ENCODE measurements around the gene ENTPD2. TPM values are rescaled to one million over a fixed set of nuclear protein-coding genes. Genes with fewer than 3 reads are reported as not detected.

Gene ENTPD2
- total RNA-seq, 4 donors from 2014 or later, result 3.6 to 17.1 (median 14.1) TPM

- Histone ChIP-seq H3K27me3 (peaks cover 15% of the 10 kb centered on the region), H3K9me3 (no peaks in the 10 kb centered on the region), H3K36me3 (no peaks in the 10 kb centered on the region), H3K27ac (no peak overlapping the region), H3K4me1 (peaks cover 15 to 24% (median 19%) of the 10 kb centered on the region in 4 donors), H3K4me3 (no peak overlapping the region)
- in situ Hi-C loops (cut with MboI; ENCODE audit: low pct_ligation_motif_present in 1 of 4, low pct_unique_long_range_greater_than_20kb in 1 of 4, low sequenced_read_pairs in 3 of 4), result loop anchor here (10.0 to 25.0 kb wide), 2 partner anchors 252 to 255 kb away; partner anchors contain the start of genes CCDC183 (in 2 of the 4) and TMEM141 (in 2 of the 4)
- no peak for TF ChIP-seq EP300 (IDR thresholded peaks at IDR 0.05; ENCODE audit: low read depth)
- TF ChIP-seq CTCF (IDR thresholded peaks at IDR 0.05), result no peak
- no peak for TF ChIP-seq POLR2A (IDR thresholded peaks at IDR 0.05)
- TF ChIP-seq POLR2AphosphoS5 (IDR thresholded peaks at IDR 0.05), result no peak
- intact Hi-C loops (cut with DNase I; ENCODE audit: low total_unique reads), result no loop called here
- WGBS, 2 donors (ENCODE audit: low coverage in 1 of 2), result 91% methylated on average over 32 of the region's 32 CpGs; no CpG with 5 or more reads in 1 of the 2 donors
- no peak for DNase-seq
Observed at GRCh38 chr9:137039611-137040366, 14.1 kb downstream of the ENTPD2 start.

GRCh38 chr9:137038916-137039315 lies 14.9 kb downstream of the ENTPD2 start:
- Histone ChIP-seq H3K4me1 (peaks cover 10 to 21% (median 16%) of the 10 kb centered on the region in 4 donors), H3K27me3 (peaks cover 6% of the 10 kb centered on the region), H3K4me3 (no peak overlapping the region), H3K36me3 (no peaks in the 10 kb centered on the region), H3K27ac (no peak overlapping the region), H3K9me3 (no peaks in the 10 kb centered on the region)
- 60 to 85% methylated on average over 2 to 9 of the region's 9 CpGs for WGBS, 2 donors (ENCODE audit: low coverage in 1 of 2)
- DNase-seq, result no peak
- in situ Hi-C loops (cut with MboI; ENCODE audit: low pct_ligation_motif_present in 1 of 4, low pct_unique_long_range_greater_than_20kb in 1 of 4, low sequenced_read_pairs in 3 of 4) (loop anchor here in 3 of 4 donors (10.0 to 25.0 kb wide), 2 partner anchors 252 to 254 kb away; partner anchors contain the start of genes CCDC183 (in 2 of the 3) and TMEM141 (in 2 of the 3)), intact Hi-C loops (cut with DNase I; ENCODE audit: low total_unique reads) (no loop called here)
- TF ChIP-seq POLR2AphosphoS5 (IDR thresholded peaks at IDR 0.05) (no peak), EP300 (IDR thresholded peaks at IDR 0.05; ENCODE audit: low read depth) (no peak), CTCF (IDR thresholded peaks at IDR 0.05) (no peak), POLR2A (IDR thresholded peaks at IDR 0.05) (no peak)

GRCh38 chr9:137037483-137037882 lies 16.4 kb downstream of the ENTPD2 start:
- 80 to 85% methylated on average over 5 to 10 of the region's 10 CpGs for WGBS, 2 donors (ENCODE audit: low coverage in 1 of 2)
- TF ChIP-seq POLR2A (IDR thresholded peaks at IDR 0.05) (no peak), POLR2AphosphoS5 (IDR thresholded peaks at IDR 0.05) (no peak), EP300 (IDR thresholded peaks at IDR 0.05; ENCODE audit: low read depth) (no peak), CTCF (IDR thresholded peaks at IDR 0.05) (no peak)
- Histone ChIP-seq H3K9me3 (no peaks in the 10 kb centered on the region), H3K4me3 (no peak overlapping the region), H3K27me3 (no peaks in the 10 kb centered on the region), H3K4me1 (peaks cover 7 to 14% (median 12%) of the 10 kb centered on the region in 4 donors), H3K27ac (no peak overlapping the region), H3K36me3 (no peaks in the 10 kb centered on the region)
- intact Hi-C loops (cut with DNase I; ENCODE audit: low total_unique reads) (no loop called here), in situ Hi-C loops (cut with MboI; ENCODE audit: low pct_ligation_motif_present in 1 of 4, low pct_unique_long_range_greater_than_20kb in 1 of 4, low sequenced_read_pairs in 3 of 4) (loop anchor here in 3 of 4 donors (10.0 to 25.0 kb wide), 2 partner anchors 250 to 253 kb away; partner anchors contain the start of genes CCDC183 (in 2 of the 3) and TMEM141 (in 2 of the 3))
- DNase-seq, result no peak

GRCh38 chr9:137037035-137037434 lies 16.8 kb downstream of the ENTPD2 start:
- in situ Hi-C loops (cut with MboI; ENCODE audit: low pct_ligation_motif_present in 1 of 4, low pct_unique_long_range_greater_than_20kb in 1 of 4, low sequenced_read_pairs in 3 of 4) (loop anchor here in 3 of 4 donors (10.0 to 25.0 kb wide), 2 partner anchors 250 to 252 kb away; partner anchors contain the start of genes CCDC183 (in 2 of the 3) and TMEM141 (in 2 of the 3)), intact Hi-C loops (cut with DNase I; ENCODE audit: low total_unique reads) (no loop called here)
- Histone ChIP-seq H3K27me3 (no peaks in the 10 kb centered on the region), H3K27ac (no peak overlapping the region), H3K9me3 (no peaks in the 10 kb centered on the region), H3K36me3 (no peaks in the 10 kb centered on the region), H3K4me3 (no peak overlapping the region), H3K4me1 (peaks cover 7 to 17% (median 12%) of the 10 kb centered on the region in 4 donors)
- TF ChIP-seq POLR2A (IDR thresholded peaks at IDR 0.05), result no peak
- TF ChIP-seq EP300 (IDR thresholded peaks at IDR 0.05; ENCODE audit: low read depth), result no peak
- TF ChIP-seq CTCF (IDR thresholded peaks at IDR 0.05), result no peak
- no peak for TF ChIP-seq POLR2AphosphoS5 (IDR thresholded peaks at IDR 0.05)
- DNase-seq, result no peak
- WGBS, 2 donors (ENCODE audit: low coverage in 1 of 2), result 62% methylated on average over 12 of the region's 13 CpGs; no CpG with 5 or more reads in 1 of the 2 donors

Data from transverse colon (tissue), 4 donors.